HUES64 (cell line): Measurements from ENCODE around the gene TMEM60.
"Not testable (repeated sequence)": the region's sequence is repeated elsewhere in the genome, so short reads cannot be mapped to it uniquely, and the experiment has no call there.

Experiments
- H3K27ac ChIP-seq: 2 replicates; pipeline ENCODE4 v1.7.0; 2013; ENCODE audit warnings: low read depth, low read length, inconsistent platforms
- H3K27me3 ChIP-seq: 2 replicates; pipeline ENCODE4 v1.6.1; 2013; ENCODE audit warnings: mild to moderate bottlenecking, low read length; ENCODE audit not compliant: insufficient read depth
- H3K36me3 ChIP-seq: 2 replicates; pipeline ENCODE4 v1.6.1; 2013; ENCODE audit warnings: mild to moderate bottlenecking, low read length; ENCODE audit not compliant: insufficient read depth
- H3K4me1 ChIP-seq: 2 replicates; pipeline ENCODE4 v1.6.1; 2013; ENCODE audit warnings: mild to moderate bottlenecking, low read length, moderate library complexity; ENCODE audit not compliant: insufficient read depth
- H3K4me3 ChIP-seq: 2 replicates; pipeline ENCODE4 v1.5.1; 2013; ENCODE audit warnings: mild to moderate bottlenecking, low read length, moderate library complexity
- H3K9ac ChIP-seq: 2 replicates; pipeline ENCODE4 v1.6.1; 2013; ENCODE audit warnings: mild to moderate bottlenecking, low read depth, low read length
- H3K9me3 ChIP-seq: 2 replicates; pipeline ENCODE4 v1.6.1; 2013; ENCODE audit warnings: low read depth, low read length; ENCODE audit not compliant: insufficient read depth
- WGBS: fragments of 150-250, 120-280 bp; methylation state at CpG from one replicate; pipeline ENCODE4 v1.1.7; 2013; ENCODE audit warnings: missing lambda C conversion rate; 5-methylcytosine and 5-hydroxymethylcytosine counted together

Gene TMEM60

GRCh38 chr7:77794000-77794399 lies 4.2 kb downstream of the TMEM60 start:
- Histone ChIP-seq H3K27me3 (no peaks in the 10 kb centered on the region), H3K9me3 (no peaks in the 10 kb centered on the region), H3K4me3 (no peak overlapping the region), H3K4me1 (peaks cover 18% of the 10 kb centered on the region), H3K9ac (no peak overlapping the region), H3K36me3 (peaks cover 10% of the 10 kb centered on the region), H3K27ac (no peak overlapping the region)
- 96% methylated on average over 4 of the region's 4 CpGs for WGBS

DNA sequence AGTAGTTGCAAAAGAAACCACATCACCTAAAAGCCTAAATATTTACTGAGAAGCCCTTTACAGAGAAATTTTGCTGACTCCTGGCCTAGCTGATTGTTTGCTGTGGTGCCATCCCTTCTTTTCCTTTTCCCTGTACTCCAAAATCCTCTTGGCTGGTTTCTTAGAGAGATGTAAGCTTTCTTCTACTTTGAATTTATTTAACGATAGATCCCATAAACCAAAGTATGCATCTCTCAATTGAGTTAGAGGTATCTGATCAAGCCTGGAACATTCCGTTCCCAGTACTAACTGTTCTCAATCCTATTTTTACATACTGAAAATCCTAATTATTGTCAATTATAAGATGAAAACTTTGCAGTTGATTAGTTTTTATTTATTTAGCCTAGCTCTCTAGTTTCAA lies 6.3 kb downstream of the TMEM60 start:
- peaks cover 14% of the 10 kb centered on the region for H3K4me1 ChIP-seq
- no peaks in the 10 kb centered on the region for H3K27me3 ChIP-seq
- peaks cover 10% of the 10 kb centered on the region for H3K36me3 ChIP-seq
- no peak overlapping the region for H3K4me3 ChIP-seq
- no peak overlapping the region for H3K27ac ChIP-seq
- H3K9ac ChIP-seq = 0 out of 2 replicates have a peak overlapping the region, but pooled peaks have one; percentile 16
- no peaks in the 10 kb centered on the region for H3K9me3 ChIP-seq
- no CpG with 5 or more reads among the region's 2 CpGs for WGBS

GRCh38 chr7:77791336-77791735 lies 6.9 kb downstream of the TMEM60 start:
- Histone ChIP-seq H3K4me1 (peaks cover 10% of the 10 kb centered on the region), H3K9me3 (peaks cover 5% of the 10 kb centered on the region), H3K27ac (0 out of 2 replicates have a peak overlapping the region, but pooled peaks have one; percentile 45), H3K36me3 (peaks cover 10% of the 10 kb centered on the region), H3K27me3 (no peaks in the 10 kb centered on the region), H3K4me3 (no peak overlapping the region), H3K9ac (0 out of 2 replicates have a peak overlapping the region, but pooled peaks have one; percentile 16)
- WGBS = 89% methylated on average over 6 of the region's 6 CpGs

DNA sequence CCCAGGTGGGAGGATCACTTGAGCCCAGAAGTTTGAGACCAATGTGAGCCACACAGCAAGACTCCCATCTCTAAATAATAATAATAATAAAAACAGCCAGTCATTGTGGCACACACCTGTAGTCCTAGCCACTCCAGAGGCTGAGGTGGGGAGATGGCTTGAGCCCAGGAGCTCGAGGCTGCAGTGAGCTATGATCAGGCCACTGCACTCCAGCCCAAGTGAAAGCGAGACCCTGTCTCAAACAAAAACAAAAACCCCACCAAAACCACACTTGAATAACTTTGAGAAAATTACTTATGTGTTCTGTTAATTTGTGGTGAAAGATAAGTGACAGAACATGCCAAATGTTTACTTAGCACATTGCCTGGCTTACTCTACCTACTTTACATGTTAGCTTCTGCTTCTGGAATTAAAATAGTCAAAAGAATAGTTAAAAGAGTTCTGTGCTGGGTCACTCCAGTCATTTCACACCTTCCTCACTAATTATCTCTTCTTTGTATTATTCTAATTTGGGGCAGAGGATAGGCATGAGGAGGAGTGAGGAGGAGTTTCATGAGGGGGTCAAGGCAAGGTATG lies 9.8 kb downstream of the TMEM60 start:
- Histone ChIP-seq H3K27ac (no peak overlapping the region), H3K4me3 (no peak overlapping the region), H3K36me3 (peaks cover 14% of the 10 kb centered on the region; the same call in 1 of the 2 replicates), H3K9ac (no peak overlapping the region), H3K4me1 (peaks cover 10% of the 10 kb centered on the region), H3K27me3 (no peaks in the 10 kb centered on the region), H3K9me3 (peaks cover 20% of the 10 kb centered on the region)
- WGBS = 96% methylated on average over 2 of the region's 2 CpGs

DNA sequence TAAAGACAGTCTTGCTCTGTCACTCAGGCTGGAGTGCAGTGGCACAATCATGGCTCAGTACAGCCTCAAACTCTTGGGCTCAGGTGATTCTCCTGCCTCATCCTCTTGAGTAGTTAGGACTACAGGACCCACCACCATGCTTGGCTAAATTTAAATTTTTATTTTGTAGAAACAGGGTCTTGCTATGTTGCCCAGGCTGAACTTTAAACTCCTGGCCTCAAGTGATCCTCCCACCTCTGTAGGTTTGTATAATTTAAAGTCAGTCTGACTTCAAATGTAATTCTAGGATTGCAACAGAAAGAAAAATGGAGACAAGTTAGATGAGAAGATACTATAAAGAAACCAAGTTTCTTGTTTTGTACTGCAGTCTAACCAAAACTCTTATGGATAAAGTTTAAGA lies 11.5 kb downstream of the TMEM60 start:
- Histone ChIP-seq H3K9ac (no peak overlapping the region), H3K36me3 (peaks cover 27% of the 10 kb centered on the region), H3K9me3 (peaks cover 20% of the 10 kb centered on the region), H3K4me1 (peaks cover 8% of the 10 kb centered on the region), H3K4me3 (no peak overlapping the region), H3K27me3 (no peaks in the 10 kb centered on the region), H3K27ac (no peak overlapping the region)

DNA sequence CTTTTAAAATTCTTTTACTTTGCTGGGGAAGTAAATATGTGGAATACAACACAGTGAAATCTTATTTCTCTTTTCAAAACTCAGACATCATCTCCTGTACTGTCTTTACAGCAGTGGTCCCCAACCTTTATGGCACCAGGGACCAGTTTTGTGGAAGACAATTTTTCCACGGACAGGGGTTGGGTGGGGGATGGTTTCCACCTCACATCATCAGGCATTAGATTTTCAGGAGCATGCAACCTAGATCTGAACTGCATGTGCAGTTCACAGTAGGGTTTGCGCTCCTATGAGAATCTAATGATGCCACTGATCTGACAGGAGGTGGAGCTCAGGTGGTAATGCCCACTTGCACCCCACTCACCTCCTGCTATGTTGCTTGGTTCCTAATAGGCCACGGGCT lies 12.2 kb downstream of the TMEM60 start:
- Histone ChIP-seq H3K27me3 (no peaks in the 10 kb centered on the region), H3K27ac (no peak overlapping the region), H3K4me3 (no peak overlapping the region), H3K36me3 (peaks cover 31% of the 10 kb centered on the region), H3K9me3 (peaks cover 20% of the 10 kb centered on the region), H3K9ac (no peak overlapping the region), H3K4me1 (peaks cover 1% of the 10 kb centered on the region)
- 92% methylated on average over 3 of the region's 3 CpGs for WGBS

GRCh38 chr7:77784426-77784825 lies 13.8 kb downstream of the TMEM60 start:
- 97% methylated on average over 10 of the region's 10 CpGs for WGBS
- Histone ChIP-seq H3K9me3 (peaks cover 20% of the 10 kb centered on the region), H3K36me3 (peaks cover 45% of the 10 kb centered on the region)
- H3K4me1 ChIP-seq, H3K9ac ChIP-seq, H3K4me3 ChIP-seq, H3K27me3 ChIP-seq, H3K27ac ChIP-seq: not testable (repeated sequence)

DNA sequence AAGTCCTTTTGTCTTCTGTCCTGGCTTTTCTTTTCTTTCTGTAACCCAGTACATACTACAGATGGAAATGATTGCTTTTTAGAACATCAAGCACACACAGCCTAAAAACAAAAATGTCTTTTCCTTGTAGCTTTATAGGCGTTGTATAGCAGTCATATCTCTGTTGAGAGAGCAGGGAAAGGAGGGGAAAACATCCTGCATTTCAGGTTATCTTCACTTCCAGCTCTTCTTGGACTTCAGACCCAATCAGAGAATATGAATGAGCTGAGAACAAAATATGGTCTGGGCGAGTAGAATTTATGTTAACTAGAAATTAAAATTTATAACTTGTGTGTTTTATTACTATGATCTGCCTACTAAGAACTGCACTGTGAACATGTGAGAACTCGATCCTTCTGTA lies 14.7 kb downstream of the TMEM60 start:
- WGBS = 97% methylated on average over 3 of the region's 3 CpGs
- Histone ChIP-seq H3K27me3 (no peaks in the 10 kb centered on the region), H3K36me3 (peaks cover 53% of the 10 kb centered on the region), H3K4me3 (no peak overlapping the region), H3K9me3 (peaks cover 20% of the 10 kb centered on the region), H3K9ac (no peak overlapping the region), H3K27ac (no peak overlapping the region), H3K4me1 (no peaks in the 10 kb centered on the region)

DNA sequence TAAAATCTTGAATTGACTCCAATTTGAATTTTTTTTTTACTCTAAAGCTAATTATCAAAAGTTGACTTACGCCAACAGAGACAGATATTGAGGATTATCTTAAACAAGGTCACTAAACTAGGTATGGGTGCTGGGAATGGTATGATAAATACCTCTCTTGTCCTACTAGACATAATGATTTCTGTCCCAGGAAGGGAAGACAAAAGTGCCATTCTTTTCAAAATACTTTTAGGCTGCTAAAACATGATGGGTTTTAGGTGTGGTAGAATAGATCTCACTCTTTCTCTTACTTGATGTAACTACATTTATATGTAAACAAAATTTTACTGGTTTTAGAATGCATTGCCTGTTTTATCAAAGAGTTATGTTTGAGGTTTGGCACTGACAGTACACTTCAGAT lies 15.1 kb downstream of the TMEM60 start:
- Histone ChIP-seq H3K4me3 (no peak overlapping the region), H3K36me3 (peaks cover 57% of the 10 kb centered on the region), H3K27me3 (no peaks in the 10 kb centered on the region), H3K9me3 (peaks cover 20% of the 10 kb centered on the region), H3K9ac (no peak overlapping the region), H3K27ac (no peak overlapping the region), H3K4me1 (no peaks in the 10 kb centered on the region)
- no CpG with 5 or more reads among the region's 1 CpG for WGBS

- no peak overlapping the region for H3K9ac ChIP-seq
- H3K4me1 ChIP-seq = no peaks in the 10 kb centered on the region
- peaks cover 64% of the 10 kb centered on the region for H3K36me3 ChIP-seq
- 91% methylated on average over 4 of the region's 4 CpGs for WGBS
- H3K27me3 ChIP-seq = no peaks in the 10 kb centered on the region
- H3K27ac ChIP-seq = no peak overlapping the region
- H3K4me3 ChIP-seq = no peak overlapping the region
- H3K9me3 ChIP-seq = peaks cover 20% of the 10 kb centered on the region
Measured at GRCh38 chr7:77782383-77782782, 15.9 kb downstream of the TMEM60 start.

DNA sequence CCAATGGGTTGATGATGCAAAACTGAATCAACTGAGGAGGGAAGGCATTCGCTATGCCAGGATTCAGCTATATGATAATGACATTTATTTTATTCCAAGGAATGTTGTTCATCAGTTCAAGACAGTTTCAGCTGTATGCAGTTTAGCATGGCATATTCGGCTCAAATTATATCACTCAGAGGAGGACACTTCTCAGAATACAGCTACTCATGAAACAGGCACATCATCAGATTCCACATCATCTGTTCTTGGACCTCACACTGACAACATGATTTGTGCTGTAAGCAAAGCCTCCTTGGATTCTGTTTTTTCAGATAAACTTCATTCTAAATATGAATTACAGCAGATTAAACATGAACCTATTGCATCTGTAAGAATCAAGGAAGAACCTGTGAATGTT lies 19.7 kb downstream of the TMEM60 start:
- H3K9me3 ChIP-seq = no peaks in the 10 kb centered on the region
- no peak overlapping the region for H3K27ac ChIP-seq
- WGBS = 94% methylated on average over 2 of the region's 2 CpGs
- H3K4me3 ChIP-seq = no peak overlapping the region
- H3K9ac ChIP-seq = no peak overlapping the region
- H3K27me3 ChIP-seq = no peaks in the 10 kb centered on the region
- H3K36me3 ChIP-seq = peaks cover 83% of the 10 kb centered on the region
- H3K4me1 ChIP-seq = no peaks in the 10 kb centered on the region

GRCh38 chr7:77771901-77772300 lies 26.3 kb downstream of the TMEM60 start:
- Histone ChIP-seq H3K4me1 (no peaks in the 10 kb centered on the region), H3K9me3 (no peaks in the 10 kb centered on the region), H3K27me3 (no peaks in the 10 kb centered on the region), H3K36me3 (peaks cover 58% of the 10 kb centered on the region), H3K9ac (no peak overlapping the region), H3K27ac (no peak overlapping the region), H3K4me3 (no peak overlapping the region)
